Measurements from ENCODE around the gene FKBP14. TPM values are rescaled to one million over a fixed set of nuclear protein-coding genes. Genes with fewer than 3 reads are reported as not detected.

FKBP14 gene
- total RNA-seq, 2 experiments from 2014 or later: 6.6 to 6.7 TPM

- ChIA-PET CTCF (no interaction called here), POLR2A (no interaction called here)
These were observed 28.0 kb downstream of the FKBP14 start for GRCh38 chr7:29998489-29998888.

- ChIA-PET CTCF (no interaction called here), POLR2A (no interaction called here)
These were observed 30.2 kb downstream of the FKBP14 start for GRCh38 chr7:29996321-29996720.

DNA sequence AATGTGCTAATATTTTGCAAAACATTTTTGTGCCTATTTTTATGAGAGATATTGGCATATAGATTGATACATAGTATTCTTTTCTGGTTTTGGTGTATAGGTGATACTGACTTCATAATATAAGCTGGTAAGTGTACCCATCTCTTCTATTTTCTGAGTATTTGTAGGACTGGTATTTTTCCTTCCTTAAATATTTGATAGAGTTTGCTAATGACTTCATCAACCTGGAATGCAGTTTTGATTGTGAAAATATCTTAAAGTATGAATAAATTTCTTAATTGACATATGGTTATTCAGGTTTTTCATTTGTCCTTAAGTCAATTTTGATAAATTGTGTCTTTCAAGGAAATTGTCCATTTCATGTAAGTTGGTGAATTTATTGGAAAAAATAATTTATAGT, 30.9 kb downstream of the FKBP14 start:
- ChIA-PET POLR2A (no interaction called here), CTCF (no interaction called here)

GRCh38 chr7:29993140-29993539, 33.4 kb downstream of the FKBP14 start:
- ChIA-PET CTCF (no interaction called here), POLR2A (no interaction called here)

GRCh38 chr7:29991937-29992336, 34.6 kb downstream of the FKBP14 start:
- POLR2A ChIA-PET: no interaction called here
- CTCF ChIA-PET: no interaction called here

DNA sequence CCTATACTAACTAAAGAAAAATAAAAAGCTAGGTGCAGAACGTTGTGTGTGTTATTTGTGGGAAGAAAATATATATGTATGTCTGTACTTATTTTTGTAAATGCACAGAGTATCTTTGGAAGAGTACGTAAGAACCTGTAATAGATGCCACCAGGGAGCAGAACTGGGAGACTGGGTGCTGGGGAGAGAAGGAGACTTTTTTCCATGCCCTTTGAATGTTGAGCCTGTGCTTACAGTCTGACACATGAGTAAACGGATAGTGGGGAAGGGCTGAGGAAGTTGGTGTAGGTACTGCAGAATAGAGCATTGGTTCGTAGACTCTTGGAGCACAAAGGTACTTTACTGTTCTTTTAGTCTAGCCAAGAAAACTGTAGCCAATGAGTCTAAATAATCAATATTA, 35.6 kb downstream of the FKBP14 start:
- POLR2A ChIA-PET: no interaction called here
- CTCF ChIA-PET: no interaction called here

- POLR2A ChIA-PET: no interaction called here
- CTCF ChIA-PET: no interaction called here
These were observed 37.1 kb downstream of the FKBP14 start, which contains the start of gene SCRN1 for GRCh38 chr7:29989257-29989995. Gene SCRN1, minus strand, starts transcription at chr7:29989801. Its CDS starts 20,734 bp downstream, at chr7:29969067.

- ChIA-PET CTCF (no interaction called here), POLR2A (no interaction called here)
These were observed 37.9 kb downstream of the FKBP14 start for GRCh38 chr7:29988424-29989256.

GRCh38 chr7:29987811-29988317, 38.6 kb downstream of the FKBP14 start:
- ChIA-PET CTCF (no interaction called here), POLR2A (no interaction called here)

GRCh38 chr7:29987083-29987482, 39.4 kb downstream of the FKBP14 start:
- ChIA-PET CTCF (interaction anchor here (1.6 kb wide), 1 partner anchor 27 kb away, joined by 3 read pairs; no protein-coding TSS in a partner anchor), POLR2A (no interaction called here)

GRCh38 chr7:29980151-29980550, 46.4 kb downstream of the FKBP14 start:
- ChIA-PET CTCF (no interaction called here), POLR2A (no interaction called here)

DNA sequence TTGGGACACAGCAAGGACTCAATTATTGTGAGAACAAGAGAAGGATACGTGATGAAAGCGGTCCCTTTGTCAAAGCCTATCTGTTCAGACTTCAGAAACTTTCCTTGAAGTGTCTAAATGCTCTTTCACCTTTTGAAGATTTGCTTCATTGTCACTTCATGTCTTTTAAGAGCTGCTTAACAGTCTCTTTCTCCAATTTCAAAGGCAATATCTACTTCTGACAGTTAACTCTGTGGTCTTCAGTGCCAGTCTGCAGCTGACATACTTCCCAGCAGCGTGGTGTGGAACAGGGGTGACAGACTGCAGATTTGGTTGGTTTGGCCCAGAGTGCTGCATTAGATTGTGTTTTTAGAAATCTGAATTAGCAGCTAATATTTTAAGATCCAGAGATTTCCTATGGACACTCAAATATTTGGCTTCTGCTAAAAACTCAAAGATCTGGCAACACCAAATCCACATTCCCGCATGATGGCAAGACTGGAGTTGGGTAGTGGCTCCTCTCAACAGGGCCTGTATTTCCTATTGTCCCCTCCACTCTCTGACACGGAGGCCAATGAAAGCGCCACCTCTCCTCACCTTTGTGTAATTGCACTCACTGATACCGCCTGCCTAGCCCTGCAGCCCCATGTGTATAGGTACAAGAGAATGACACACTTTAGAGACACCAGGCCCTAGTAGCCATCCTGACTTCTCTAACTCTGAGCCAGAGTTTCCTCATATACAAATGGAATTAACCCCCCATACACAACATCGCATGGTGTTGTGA, 48.4 kb downstream of the FKBP14 start:
- CTCF ChIA-PET: no interaction called here
- POLR2A ChIA-PET: no interaction called here

DNA sequence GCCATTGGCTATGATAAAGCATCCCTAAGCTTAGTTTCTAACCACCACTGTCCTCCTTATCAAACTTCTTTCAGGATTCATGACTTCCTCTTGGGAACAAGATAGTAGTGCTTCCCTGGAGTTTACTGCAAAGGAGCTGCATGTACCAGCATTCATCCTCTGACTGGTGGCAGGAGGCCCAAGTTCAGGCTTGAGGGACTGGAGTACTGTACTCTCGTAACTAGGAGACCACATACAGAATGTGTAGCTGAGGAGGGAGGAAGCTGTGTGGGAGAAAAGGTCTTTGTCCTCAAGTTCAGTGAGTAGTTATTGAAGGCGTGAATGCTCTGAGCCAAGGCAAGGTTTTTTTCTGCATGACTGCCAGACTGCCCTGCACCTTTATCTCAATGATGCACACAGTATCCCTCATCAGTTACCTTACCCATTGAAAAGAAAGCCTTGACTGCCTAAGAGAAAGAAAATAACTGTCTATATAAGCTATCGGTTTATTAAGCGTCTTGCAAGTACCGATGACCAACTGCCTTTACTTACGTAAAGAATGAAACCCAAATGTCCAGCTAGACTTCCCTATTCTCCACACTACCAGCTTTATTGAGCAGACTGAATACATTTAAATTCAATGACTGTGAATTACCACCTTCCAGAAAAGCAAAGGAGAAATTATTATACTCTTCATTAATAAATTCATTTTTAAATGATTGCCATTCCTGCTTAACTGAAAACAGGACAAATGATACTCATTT, 49.7 kb downstream of the FKBP14 start:
- ChIA-PET POLR2A (no interaction called here), CTCF (no interaction called here)

DNA sequence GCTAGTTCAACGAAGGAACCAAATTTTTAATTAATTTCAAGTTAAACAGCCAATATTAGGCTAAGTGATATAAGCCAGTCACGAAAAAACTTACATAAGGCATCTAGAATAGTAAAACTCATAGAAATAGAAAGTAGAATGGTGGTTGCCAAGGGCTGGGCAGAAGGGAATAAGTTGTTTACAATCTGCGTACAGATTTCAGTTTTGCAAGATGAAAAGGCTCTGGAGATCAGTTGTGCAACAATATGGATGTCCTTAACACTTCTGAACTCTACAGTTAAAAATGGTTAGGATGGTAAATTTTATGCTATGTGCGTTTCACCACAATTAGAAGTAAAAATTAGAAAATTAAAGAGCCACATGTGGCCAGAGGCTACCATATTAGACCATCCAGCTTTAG, 50.2 kb downstream of the FKBP14 start:
- ChIA-PET POLR2A (no interaction called here), CTCF (no interaction called here)

GRCh38 chr7:29975561-29975960, 50.9 kb downstream of the FKBP14 start:
- ChIA-PET CTCF (no interaction called here), POLR2A (no interaction called here)

- ChIA-PET CTCF (no interaction called here), POLR2A (no interaction called here)
These were observed 52.2 kb downstream of the FKBP14 start for GRCh38 chr7:29974286-29974685.

GRCh38 chr7:29972315-29972669, 54.2 kb downstream of the FKBP14 start:
- POLR2A ChIA-PET: no interaction called here
- CTCF ChIA-PET: no interaction called here

DNA sequence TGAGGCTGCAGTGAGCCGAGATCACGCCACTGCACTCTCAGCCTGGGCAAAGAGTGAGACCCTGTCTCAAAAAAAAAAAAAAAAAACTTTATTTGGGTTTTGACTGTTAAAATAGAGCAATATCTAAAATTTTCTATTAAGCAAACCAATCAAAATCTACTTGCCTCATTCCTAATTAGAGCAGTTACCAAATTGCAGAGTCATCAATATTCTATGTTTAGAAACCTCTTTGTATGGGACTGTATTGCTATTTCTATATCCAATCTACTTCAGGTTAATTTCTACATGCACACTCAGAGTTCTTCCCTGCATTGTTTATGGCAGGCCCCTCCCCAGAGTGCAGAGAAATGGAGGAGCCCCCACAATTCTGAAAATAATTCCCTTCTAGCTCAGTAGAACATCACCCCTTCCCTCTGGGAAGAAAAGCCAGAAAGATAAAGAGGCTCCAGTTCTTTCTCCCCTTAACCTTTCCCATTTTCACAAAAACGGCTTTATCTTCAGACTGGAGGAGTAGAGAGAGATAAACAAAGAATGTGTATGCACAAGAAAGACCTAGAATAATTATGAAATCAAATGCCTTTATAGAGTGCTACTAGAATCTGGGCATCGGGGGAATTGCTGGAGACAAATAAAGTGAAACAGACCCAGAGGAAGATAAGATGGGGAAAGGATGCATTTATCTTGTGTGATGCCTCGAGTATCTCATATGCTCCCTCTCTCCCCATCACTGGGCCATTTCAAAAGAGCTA, 54.8 kb downstream of the FKBP14 start:
- ChIA-PET POLR2A (no interaction called here), CTCF (no interaction called here)

DNA sequence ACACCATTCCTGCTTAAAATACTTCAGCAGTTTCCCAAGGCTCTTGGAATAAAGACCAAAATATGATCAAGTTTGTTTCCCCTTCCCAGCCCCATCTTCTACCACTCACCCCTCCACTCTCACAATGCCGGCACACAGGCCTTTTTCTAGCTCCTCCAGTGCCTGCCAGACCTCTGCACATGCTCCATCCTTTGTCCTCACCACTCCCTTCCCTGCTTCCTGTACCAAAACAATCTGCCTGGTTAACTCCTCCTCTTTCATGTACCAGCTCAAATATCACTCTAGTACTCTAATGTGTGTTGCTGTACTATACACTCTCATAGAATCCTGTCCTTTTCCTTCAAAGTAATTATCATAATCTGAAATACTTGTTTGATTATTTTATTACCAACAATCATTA, 56.3 kb downstream of the FKBP14 start:
- CTCF ChIA-PET: no interaction called here
- POLR2A ChIA-PET: no interaction called here

All from activated CD8-positive, alpha-beta memory T cell treated with anti-CD3 and anti-CD28 coated beads for 36 hours (primary cell).